NT2/D1 (cell line): ENCODE results near the gene TFDP2.

Source experiments
- SUZ12 ChIP-seq: IDR thresholded peaks from 2 replicates; pipeline ENCODE4 v1.6.1; 2011; ENCODE audit not compliant: insufficient read length, insufficient read depth; ENCODE audit errors: extremely low read depth
- YY1 ChIP-seq: IDR thresholded peaks from 2 replicates; pipeline ENCODE4 v1.6.1; 2011; ENCODE audit not compliant: insufficient read length, insufficient read depth

DNA sequence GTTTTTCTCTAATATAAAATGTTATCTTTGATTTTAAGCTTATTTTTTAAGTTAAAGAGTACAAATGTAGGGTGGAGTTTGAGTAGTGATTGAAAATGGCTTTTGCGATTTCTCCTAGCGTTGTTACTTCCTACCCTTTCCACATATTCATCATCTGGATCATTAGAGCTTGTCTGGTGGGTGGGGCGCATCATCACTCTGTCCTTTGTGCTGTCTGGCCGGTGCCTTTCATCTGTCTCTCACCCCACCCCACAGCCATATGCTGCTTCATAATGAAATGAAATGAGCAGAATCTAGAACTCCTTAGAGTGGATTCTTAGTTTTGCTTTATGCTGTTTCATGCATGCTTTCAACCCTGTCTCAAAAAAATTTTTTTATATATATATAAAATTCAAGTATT lies 228.6 kb downstream of the TFDP2 start:
- no peak for TF ChIP-seq YY1
- TF ChIP-seq SUZ12: no peak
